Stimulated activated CD4-positive, alpha-beta T cell treated with anti-CD3 and anti-CD28 coated beads, Interleukin-1b, Interleukin-23, amount 100 ng/mL, for 24 hours (primary cell): ENCODE data around the gene HPX.

ENCODE experiments used
- DNase-seq, 4 experiments: peaks; one replicate each; pipeline ENCODE4 v3.0.0-alpha.2; 2020; ENCODE audit warnings: low read depth in 4 of 4, low spot score in 1 of 4

HPX gene

GRCh38 chr11:6440906-6441358, at the start of gene HPX:
HPX (minus strand) TSS chr11:6440987; CDS start chr11:6440963, 24 bp downstream.
- DNase-seq = no peak

- DNase-seq = no peak
Measured at GRCh38 chr11:6489306-6489705, 48.5 kb upstream of the HPX start.

GRCh38 chr11:6488821-6489220, 48.0 kb upstream of the HPX start:
- no peak for DNase-seq

- no peak for DNase-seq
Measured at GRCh38 chr11:6488342-6488741, 47.6 kb upstream of the HPX start.

GRCh38 chr11:6486938-6487337, 46.2 kb upstream of the HPX start:
- DNase-seq = no peak

- DNase-seq = no peak
Measured at GRCh38 chr11:6486256-6486655, 45.5 kb upstream of the HPX start.

- no peak for DNase-seq
Measured at GRCh38 chr11:6485661-6486060, 44.9 kb upstream of the HPX start.

GRCh38 chr11:6483015-6483414, 42.2 kb upstream of the HPX start:
- DNase-seq = no peak

- no peak for DNase-seq
Measured at GRCh38 chr11:6482441-6482840, 41.7 kb upstream of the HPX start.

- DNase-seq = no peak
Measured at GRCh38 chr11:6481924-6482275, 41.1 kb upstream of the HPX start.

- DNase-seq = peak; percentile 89 to 97 (median 95)
Measured at GRCh38 chr11:6481012-6481923, 40.5 kb upstream of the HPX start, which contains the start of the genes ARFIP2 and TIMM10B. ARFIP2 (minus strand) TSS chr11:6481331; CDS start chr11:6480421, 910 bp downstream. TIMM10B (plus strand) TSS chr11:6481501; CDS start chr11:6481517, 16 bp downstream.

GRCh38 chr11:6480299-6480914, 39.6 kb upstream of the HPX start:
- DNase-seq = no peak

GRCh38 chr11:6476571-6476970, 35.8 kb upstream of the HPX start:
- no peak for DNase-seq

- no peak for DNase-seq
Measured at GRCh38 chr11:6475936-6476335, 35.1 kb upstream of the HPX start.

GRCh38 chr11:6474806-6475500, 34.2 kb upstream of the HPX start:
- no peak for DNase-seq

- no peak for DNase-seq
Measured at GRCh38 chr11:6474413-6474792, 33.6 kb upstream of the HPX start.

- DNase-seq = peak; percentile 35 to 61 (median 48)
Measured at GRCh38 chr11:6473451-6474412, 32.9 kb upstream of the HPX start, which contains the start of gene TRIM3. TRIM3 (minus strand) TSS chr11:6473941; CDS start chr11:6465695, 8,246 bp downstream.

- DNase-seq = no peak
Measured at GRCh38 chr11:6472934-6473333, 32.1 kb upstream of the HPX start.

GRCh38 chr11:6469599-6469998, 28.8 kb upstream of the HPX start:
- DNase-seq = no peak

GRCh38 chr11:6468712-6469495, 28.1 kb upstream of the HPX start:
- DNase-seq = no peak
